ENCODE results near the gene CA7. TPM values are rescaled to one million over a fixed set of nuclear protein-coding genes. Genes with fewer than 3 reads are reported as not detected.

The CA7 gene
- total and polyA plus RNA-seq, 2 donors from 2014 or later: not detected

- Histone ChIP-seq H3K36me3 (ENCODE audit: control insufficient read depth in 2 of 3, insufficient read depth in 3 of 3, low read length in 3 of 3) (peaks cover 6 to 7% (median 7%) of the 10 kb centered on the region in 3 donors), H3K9me3 (ENCODE audit: control insufficient read depth in 2 of 3, insufficient read depth in 1 of 3, low read length in 3 of 3) (no peaks in the 10 kb centered on the region), H3K4me3 (ENCODE audit: low read length in 3 of 3) (peak within 1 kb of the TSS; percentile 46 to 69 (median 54)), H3K27ac (ENCODE audit: low read depth in 2 of 2, low read length in 2 of 2) (peak within 1 kb of the TSS; percentile 77 to 78), H3K4me1 (ENCODE audit: control insufficient read depth in 2 of 3, insufficient read depth in 2 of 3, low read depth in 1 of 3, low read length in 3 of 3) (peaks cover 0 to 8% (median 0%) of the 10 kb centered on the region in 3 donors), H3K9ac (ENCODE audit: low read length in 3 of 3) (peak within 1 kb of the TSS; percentile 30 to 71 (median 43)), H3K27me3 (ENCODE audit: control insufficient read depth, insufficient read depth, low read length) (no peaks in the 10 kb centered on the region)
- TF ChIP-seq CTCF (IDR thresholded peaks at IDR 0.05; ENCODE audit: borderline replicate concordance, extremely low read depth, insufficient read depth): peak; percentile 99
- no peak for FAIRE-seq
- peak; percentile 89 to 97 (median 93) for DNase-seq
- intact Hi-C loops (cut with DNase I): no loop called here
These were observed 13.5 kb upstream of the CA7 start, which contains the start of gene NAE1 for GRCh38 chr16:66830422-66831404. TSS of gene NAE1 (minus strand) at chr16:66830976. CDS start at chr16:66830899, 77 bp downstream.

- FAIRE-seq (no peak), DNase-seq (peak in 1 of 5 donors; percentile 9)
- TF ChIP-seq CTCF (IDR thresholded peaks at IDR 0.05; ENCODE audit: borderline replicate concordance, extremely low read depth, insufficient read depth): no peak
- H3K36me3 ChIP-seq (ENCODE audit: control insufficient read depth in 2 of 3, insufficient read depth in 3 of 3, low read length in 3 of 3): peaks cover 0 to 2% (median 0%) of the 10 kb centered on the region in 3 donors
- no peaks in the 10 kb centered on the region for H3K9me3 ChIP-seq (ENCODE audit: control insufficient read depth in 2 of 3, insufficient read depth in 1 of 3, low read length in 3 of 3)
- H3K27me3 ChIP-seq (ENCODE audit: control insufficient read depth, insufficient read depth, low read length): no peaks in the 10 kb centered on the region
- no peak overlapping the region for H3K4me3 ChIP-seq (ENCODE audit: low read length in 3 of 3)
- peaks cover 0 to 8% (median 0%) of the 10 kb centered on the region in 3 donors for H3K4me1 ChIP-seq (ENCODE audit: control insufficient read depth in 2 of 3, insufficient read depth in 2 of 3, low read depth in 1 of 3, low read length in 3 of 3)
- H3K27ac ChIP-seq (ENCODE audit: low read depth in 2 of 2, low read length in 2 of 2): no peak overlapping the region
- no peak overlapping the region for H3K9ac ChIP-seq (ENCODE audit: low read length in 3 of 3)
- intact Hi-C loops (cut with DNase I): no loop called here
These were observed 12.0 kb upstream of the CA7 start for GRCh38 chr16:66832190-66832589.

GRCh38 chr16:66832661-66833305 is 11.4 kb upstream of the CA7 start:
- Histone ChIP-seq H3K36me3 (ENCODE audit: control insufficient read depth in 2 of 3, insufficient read depth in 3 of 3, low read length in 3 of 3) (no peaks in the 10 kb centered on the region), H3K27me3 (ENCODE audit: control insufficient read depth, insufficient read depth, low read length) (no peaks in the 10 kb centered on the region), H3K9me3 (ENCODE audit: control insufficient read depth in 2 of 3, insufficient read depth in 1 of 3, low read length in 3 of 3) (no peaks in the 10 kb centered on the region), H3K9ac (ENCODE audit: low read length in 3 of 3) (no peak overlapping the region), H3K4me3 (ENCODE audit: low read length in 3 of 3) (no peak overlapping the region), H3K27ac (ENCODE audit: low read depth in 2 of 2, low read length in 2 of 2) (no peak overlapping the region), H3K4me1 (ENCODE audit: control insufficient read depth in 2 of 3, insufficient read depth in 2 of 3, low read depth in 1 of 3, low read length in 3 of 3) (peaks cover 0 to 8% (median 0%) of the 10 kb centered on the region in 3 donors)
- TF ChIP-seq CTCF (IDR thresholded peaks at IDR 0.05; ENCODE audit: borderline replicate concordance, extremely low read depth, insufficient read depth): no peak
- FAIRE-seq (no peak), DNase-seq (peak in 2 of 5 donors; percentile 13 to 24)
- intact Hi-C loops (cut with DNase I): no loop called here
